Heart left ventricle (tissue), 16 donors: ENCODE results near the gene CIB4. TPM values are rescaled to one million over a fixed set of nuclear protein-coding genes. Genes with fewer than 3 reads are reported as not detected.

Experiments used
- ATAC-seq, 4 donors: fragments of 200-7000 bp; cut with Tn5 transposase; one replicate each; pipeline ENCODE4 v1.9.1; 2020 to 2022; ENCODE audit warnings: moderate library complexity in 4 of 4, mild to moderate bottlenecking in 3 of 4, moderate number of reproducible peaks in 1 of 4
- DNase-seq, 5 donors: peaks; one replicate each; pipeline ENCODE4 v3.0.0-alpha.2; 2020
- H3K27ac ChIP-seq, 12 donors: fragments of 200-600 bp; sonication (generic) in 4 of 12; one replicate each; pipeline versions ENCODE4 v1.5.0 to v1.8.0; 2016 to 2022; ENCODE audit warnings: mild to moderate bottlenecking in 2 of 12
- H3K27me3 ChIP-seq, 9 donors: fragments of 200-600 bp; sonication (generic) in 2 of 9; one replicate each; pipeline versions ENCODE4 v1.5.1 to v1.8.0; 2016 to 2022; ENCODE audit warnings: mild to moderate bottlenecking in 3 of 9
- H3K36me3 ChIP-seq, 9 donors: fragments of 200-600 bp; sonication (generic) in 2 of 9; one replicate each; pipeline versions ENCODE4 v1.5.0 to v1.8.0; 2018 to 2022; ENCODE audit warnings: mild to moderate bottlenecking in 2 of 9
- H3K4me1 ChIP-seq, 12 donors: fragments of 200-600 bp; sonication (generic) in 4 of 12; one replicate each; pipeline versions ENCODE4 v1.5.0 to v1.8.0; 2016 to 2022; ENCODE audit warnings: mild to moderate bottlenecking in 3 of 12
- H3K4me3 ChIP-seq, 12 donors: fragments of 200-600 bp; sonication (generic) in 4 of 12; one replicate each; pipeline versions ENCODE4 v1.5.0 to v1.8.0; 2017 to 2022; ENCODE audit warnings: mild to moderate bottlenecking in 9 of 12, moderate library complexity in 4 of 12
- H3K9me3 ChIP-seq, 12 donors: fragments of 200-600 bp; sonication (generic) in 4 of 12; one replicate each; pipeline versions ENCODE4 v1.5.0 to v1.8.0; 2016 to 2022; ENCODE audit warnings: mild to moderate bottlenecking in 1 of 12
- POLR2A ChIP-seq, 2 donors: fragments of 450-650 bp; IDR thresholded peaks; one replicate each; pipeline ENCODE4 v1.6.1; 2017; ENCODE audit warnings: antibody characterized with exemption in 2 of 2, mild to moderate bottlenecking in 2 of 2, moderate library complexity in 2 of 2
- WGBS, 4 donors: extraction: QIAGEN DNeasy Blood & Tissue Kit in 2 of 4; methylation state at CpG; one replicate each; pipeline versions ENCODE4 v1.1.5 to v1.1.7; 2013 to 2018; 5-methylcytosine and 5-hydroxymethylcytosine counted together
- intact Hi-C, 10 donors: fragments of 100-400 bp; cut with DNase I; formaldehyde crosslinking; loops; one replicate each; pipeline versions ENCODE4 v1.11.1 to v1.14.2; 2022
- polyA plus RNA-seq, 2 donors: library from polyadenylated mRNA; stranded (reverse); fragments of 200-250 nt; gene quantifications; one replicate each; pipeline ENCODE4 v1.2.3, GENCODE V29; 2013
- total RNA-seq, 9 donors: library from RNA; depleted of rRNA in 2 of 9; stranded (reverse); fragments of >200 nt in 2 of 9; fragmentation: NEBNext Ultra II Directional in 3 of 9; extraction: Animal tissue kit (Norgen Biotek cat#: 25700) in 3 of 9; gene quantifications; one replicate each; pipeline versions ENCODE4 v1.1.0 to v1.2.4, GENCODE V29; 2016 to 2023
- TF ChIP-seq, protein P1 (sequence below), 12 donors: fragments of 200-600 bp; sonication (generic) in 4 of 12; IDR thresholded peaks; one replicate each; pipeline versions ENCODE4 v1.5.0 to v1.8.0; 2018 to 2022; ENCODE audit warnings: antibody characterized with exemption in 12 of 12, mild to moderate bottlenecking in 5 of 12
- donor health status: ischemic (EF 13 %, LVEDD 7.1; RV severe dilation, severe dysfunction).
- donor health status: healthy with polysubstance abuse.
- donor health status: DM: no; HTN: yes; CAD: no.
- donor health status: DM: no; HTN: no; CAD: no.
- donor health status: ischemic (EF 25% LVEDD 6.9; RV normal size, moderate dysfunction).
- donor health status: ischemic (EF 25% LVEDD 5.7; RV mildly dilated, moderate dysfunction).
- donor health status: healthy.
- donor health status: DM: yes; HTN: yes; CAD: no.
- donor health status: ischemic (EF 35%, LVEDD 5.7; RV mildly dilated, moderate dysfunction).
- donor health status: nonischemic (EF 11% LVEDD 7.7; RV severe dilation, severe dysfunction).
- donor health status: DM: yes; HTN: yes; CAD: no.
- donor health status: PGD.
- donor health status: ischemic (EF 29% LVEDD 5.4; RV normal size, mild dysfunction).
- donor health status: nonischemic (EF 23%, LVEDD 6.1; RV moderate dilation, normal function).

The CIB4 gene
- total and polyA plus RNA-seq, 11 donors, result not detected

DNA sequence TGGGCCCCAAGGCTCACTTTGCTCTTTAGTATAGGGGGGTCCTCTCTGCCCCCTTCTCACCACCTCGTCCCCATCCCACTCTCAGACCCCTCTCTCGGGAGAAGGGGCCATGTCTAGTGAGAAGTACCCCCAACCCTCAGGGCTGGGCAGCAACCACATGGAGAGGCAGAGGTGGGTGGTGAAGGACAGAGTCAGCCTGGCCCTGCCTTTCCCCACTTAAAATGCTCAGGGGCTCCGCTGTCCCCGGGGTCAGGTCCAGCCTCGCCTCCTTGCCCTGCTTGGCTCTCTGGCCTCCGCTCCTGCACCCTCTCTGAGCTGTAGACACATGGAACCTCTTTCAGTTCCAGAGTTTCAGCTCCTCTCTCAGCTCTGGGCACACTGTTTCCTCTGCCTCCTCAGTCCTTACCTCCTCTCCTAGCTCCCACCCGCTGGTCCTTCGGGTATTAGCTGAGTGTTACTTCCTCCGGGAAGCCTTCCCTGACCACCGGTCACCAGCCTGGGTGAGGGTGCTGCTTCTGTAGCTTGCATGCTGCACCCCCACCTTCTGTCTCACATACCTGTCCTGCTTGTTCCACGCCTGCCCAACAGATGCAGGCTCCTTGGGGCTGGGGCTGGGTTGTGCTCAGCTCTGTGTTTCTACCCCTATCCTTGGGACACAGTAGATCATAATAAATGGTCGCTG lies 83.8 kb downstream of the CIB4 start:
- peaks cover 0 to 5% (median 3%) of the 10 kb centered on the region in 12 donors for H3K4me1 ChIP-seq
- no peak for ATAC-seq
- 83 to 93% (median 86%) methylated on average over 12 of the region's 12 CpGs for WGBS, 4 donors
- H3K27ac ChIP-seq, result no peak overlapping the region
- H3K36me3 ChIP-seq, result no peaks in the 10 kb centered on the region
- no peak for TF ChIP-seq POLR2A (IDR thresholded peaks at IDR 0.05)
- TF ChIP-seq, protein P1, sequence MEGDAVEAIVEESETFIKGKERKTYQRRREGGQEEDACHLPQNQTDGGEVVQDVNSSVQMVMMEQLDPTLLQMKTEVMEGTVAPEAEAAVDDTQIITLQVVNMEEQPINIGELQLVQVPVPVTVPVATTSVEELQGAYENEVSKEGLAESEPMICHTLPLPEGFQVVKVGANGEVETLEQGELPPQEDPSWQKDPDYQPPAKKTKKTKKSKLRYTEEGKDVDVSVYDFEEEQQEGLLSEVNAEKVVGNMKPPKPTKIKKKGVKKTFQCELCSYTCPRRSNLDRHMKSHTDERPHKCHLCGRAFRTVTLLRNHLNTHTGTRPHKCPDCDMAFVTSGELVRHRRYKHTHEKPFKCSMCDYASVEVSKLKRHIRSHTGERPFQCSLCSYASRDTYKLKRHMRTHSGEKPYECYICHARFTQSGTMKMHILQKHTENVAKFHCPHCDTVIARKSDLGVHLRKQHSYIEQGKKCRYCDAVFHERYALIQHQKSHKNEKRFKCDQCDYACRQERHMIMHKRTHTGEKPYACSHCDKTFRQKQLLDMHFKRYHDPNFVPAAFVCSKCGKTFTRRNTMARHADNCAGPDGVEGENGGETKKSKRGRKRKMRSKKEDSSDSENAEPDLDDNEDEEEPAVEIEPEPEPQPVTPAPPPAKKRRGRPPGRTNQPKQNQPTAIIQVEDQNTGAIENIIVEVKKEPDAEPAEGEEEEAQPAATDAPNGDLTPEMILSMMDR (IDR thresholded peaks at IDR 0.05), result no peak
- DNase-seq, result no peak
- intact Hi-C loops, result no loop called here
- no peak overlapping the region for H3K4me3 ChIP-seq
- no peaks in the 10 kb centered on the region for H3K9me3 ChIP-seq
- H3K27me3 ChIP-seq, result peaks cover 0 to 60% (median 26%) of the 10 kb centered on the region in 9 donors

DNA sequence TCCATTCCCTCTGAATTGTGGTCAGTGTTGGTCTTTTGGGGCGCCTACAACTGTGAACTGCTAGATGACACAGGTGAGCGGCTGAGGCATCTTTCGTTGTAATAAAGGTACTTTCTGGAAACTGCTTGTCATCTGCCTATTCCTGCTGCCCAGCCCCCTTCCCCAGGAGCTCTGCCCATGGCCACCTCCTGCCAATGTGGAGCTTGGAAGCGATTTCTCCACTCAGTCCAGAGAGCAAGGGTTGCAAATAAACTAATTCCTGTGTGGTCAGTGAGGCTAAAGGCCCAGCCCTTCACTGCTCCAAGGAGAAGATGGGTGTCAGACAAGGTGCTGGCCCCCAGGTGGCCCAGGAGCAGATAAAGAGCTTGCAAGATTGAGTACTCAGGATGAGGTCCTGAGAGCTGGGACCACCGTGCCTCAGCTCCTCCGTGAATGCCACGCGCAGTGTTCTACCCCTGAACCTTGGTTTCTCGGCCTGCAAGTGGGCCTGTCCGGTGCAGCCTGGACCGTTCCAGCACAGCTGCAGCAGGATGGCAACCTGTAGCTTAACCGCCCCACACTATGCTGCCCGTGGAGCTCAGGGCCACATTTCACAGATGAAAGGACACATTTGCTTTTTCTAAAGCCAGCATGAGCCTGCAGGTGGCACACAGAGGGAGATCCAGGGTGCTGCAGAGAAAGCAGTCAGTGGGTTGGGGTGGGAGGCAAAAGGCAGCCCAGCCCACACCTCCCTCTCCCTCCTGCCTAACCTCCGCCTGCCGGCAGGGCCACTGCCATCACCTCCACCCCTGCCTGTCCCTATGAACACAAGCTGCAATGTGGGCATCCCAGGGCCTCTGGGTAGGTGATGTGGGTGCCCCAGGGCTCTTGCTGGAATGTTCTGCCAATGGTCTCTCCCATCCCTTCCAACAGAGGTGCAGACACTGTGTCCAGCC lies 84.6 kb downstream of the CIB4 start:
- DNase-seq, result no peak

GRCh38 chr2:26555246-26556133 lies 85.7 kb downstream of the CIB4 start:
- Histone ChIP-seq H3K27ac (no peak overlapping the region), H3K4me3 (no peak overlapping the region), H3K4me1 (no peaks in the 10 kb centered on the region), H3K9me3 (no peaks in the 10 kb centered on the region), H3K27me3 (peaks cover 0 to 50% (median 11%) of the 10 kb centered on the region in 9 donors), H3K36me3 (no peaks in the 10 kb centered on the region)
- ATAC-seq, result no peak
- TF ChIP-seq POLR2A (IDR thresholded peaks at IDR 0.05), result no peak
- TF ChIP-seq, protein P1 (IDR thresholded peaks at IDR 0.05), result no peak
- intact Hi-C loops, result no loop called here
- WGBS, 4 donors, result 74 to 77% (median 75%) methylated on average over 5 to 8 of the region's 8 CpGs
- no peak for DNase-seq

More for the DNA sequence above, 84.6 kb downstream of the CIB4 start:
- Histone ChIP-seq H3K36me3 (no peaks in the 10 kb centered on the region), H3K4me3 (no peak overlapping the region), H3K27me3 (peaks cover 0 to 54% (median 18%) of the 10 kb centered on the region in 9 donors), H3K4me1 (no peaks in the 10 kb centered on the region), H3K9me3 (no peaks in the 10 kb centered on the region), H3K27ac (no peak overlapping the region)
- WGBS, 4 donors, result 85 to 94% (median 87%) methylated on average over 15 of the region's 15 CpGs
- no peak for ATAC-seq
- TF ChIP-seq, protein P1 (IDR thresholded peaks at IDR 0.05), result no peak
- TF ChIP-seq POLR2A (IDR thresholded peaks at IDR 0.05), result no peak
- intact Hi-C loops, result no loop called here
